DND-41 (cell line): ENCODE results near the gene VSX2.

Source experiments
- EZH2 ChIP-seq: IDR thresholded peaks from 3 replicates; pipeline ENCODE4 v1.6.1; 2012; ENCODE audit warnings: borderline replicate concordance, low read depth, mild to moderate bottlenecking, moderate library complexity, low read length, inconsistent platforms; ENCODE audit not compliant: severe bottlenecking
- TF ChIP-seq, protein P1 (sequence below): IDR thresholded peaks from 2 replicates; pipeline ENCODE4 v1.5.1; 2012; ENCODE audit warnings: borderline replicate concordance, low read length, moderate library complexity, mild to moderate bottlenecking; ENCODE audit not compliant: poor library complexity, severe bottlenecking; ENCODE audit errors: extremely low read depth

DNA sequence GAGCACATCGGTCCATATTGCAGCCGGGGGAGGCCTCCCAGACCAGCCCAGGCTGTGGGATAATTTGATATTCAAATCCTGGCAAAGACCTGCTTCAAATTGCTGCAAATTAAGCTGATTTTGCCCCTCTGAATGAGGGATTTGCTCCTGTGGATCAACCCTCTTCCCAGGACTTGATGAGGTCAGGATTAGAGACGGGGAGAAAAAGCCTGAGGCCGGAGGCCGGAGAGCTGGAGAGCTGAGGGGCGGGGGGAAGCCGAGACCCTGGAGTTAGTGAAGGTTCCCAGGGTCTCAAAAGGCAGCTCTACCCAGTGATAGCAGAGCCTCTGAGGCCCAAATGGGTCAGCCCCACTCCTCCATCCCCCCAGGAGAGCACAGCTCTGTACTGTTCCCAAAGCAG lies 17.5 kb upstream of the VSX2 start:
- TF ChIP-seq, protein P1, sequence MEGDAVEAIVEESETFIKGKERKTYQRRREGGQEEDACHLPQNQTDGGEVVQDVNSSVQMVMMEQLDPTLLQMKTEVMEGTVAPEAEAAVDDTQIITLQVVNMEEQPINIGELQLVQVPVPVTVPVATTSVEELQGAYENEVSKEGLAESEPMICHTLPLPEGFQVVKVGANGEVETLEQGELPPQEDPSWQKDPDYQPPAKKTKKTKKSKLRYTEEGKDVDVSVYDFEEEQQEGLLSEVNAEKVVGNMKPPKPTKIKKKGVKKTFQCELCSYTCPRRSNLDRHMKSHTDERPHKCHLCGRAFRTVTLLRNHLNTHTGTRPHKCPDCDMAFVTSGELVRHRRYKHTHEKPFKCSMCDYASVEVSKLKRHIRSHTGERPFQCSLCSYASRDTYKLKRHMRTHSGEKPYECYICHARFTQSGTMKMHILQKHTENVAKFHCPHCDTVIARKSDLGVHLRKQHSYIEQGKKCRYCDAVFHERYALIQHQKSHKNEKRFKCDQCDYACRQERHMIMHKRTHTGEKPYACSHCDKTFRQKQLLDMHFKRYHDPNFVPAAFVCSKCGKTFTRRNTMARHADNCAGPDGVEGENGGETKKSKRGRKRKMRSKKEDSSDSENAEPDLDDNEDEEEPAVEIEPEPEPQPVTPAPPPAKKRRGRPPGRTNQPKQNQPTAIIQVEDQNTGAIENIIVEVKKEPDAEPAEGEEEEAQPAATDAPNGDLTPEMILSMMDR, result no peak
- no peak for TF ChIP-seq EZH2
